Stimulated activated naive CD8-positive, alpha-beta T cell treated with anti-CD3 and anti-CD28 coated beads, Interleukin-15, Interleukin-2, amounts not matched to agents 100 U/mL and 50 U/mL, for 24 hours (primary cell): ENCODE measurements around the gene CACNA2D3.
"Not testable (repeated sequence)": the region's sequence is repeated elsewhere in the genome, so short reads cannot be mapped to it uniquely, and the experiment has no call there.

Experiments
- ATAC-seq: fragments of 150-1000 bp; cut with Tn5 transposase; one replicate; pipeline ENCODE4 v1.10.0; 2021
- DNase-seq: peaks from one replicate; pipeline ENCODE4 v3.0.0; 2021

The CACNA2D3 gene

DNA sequence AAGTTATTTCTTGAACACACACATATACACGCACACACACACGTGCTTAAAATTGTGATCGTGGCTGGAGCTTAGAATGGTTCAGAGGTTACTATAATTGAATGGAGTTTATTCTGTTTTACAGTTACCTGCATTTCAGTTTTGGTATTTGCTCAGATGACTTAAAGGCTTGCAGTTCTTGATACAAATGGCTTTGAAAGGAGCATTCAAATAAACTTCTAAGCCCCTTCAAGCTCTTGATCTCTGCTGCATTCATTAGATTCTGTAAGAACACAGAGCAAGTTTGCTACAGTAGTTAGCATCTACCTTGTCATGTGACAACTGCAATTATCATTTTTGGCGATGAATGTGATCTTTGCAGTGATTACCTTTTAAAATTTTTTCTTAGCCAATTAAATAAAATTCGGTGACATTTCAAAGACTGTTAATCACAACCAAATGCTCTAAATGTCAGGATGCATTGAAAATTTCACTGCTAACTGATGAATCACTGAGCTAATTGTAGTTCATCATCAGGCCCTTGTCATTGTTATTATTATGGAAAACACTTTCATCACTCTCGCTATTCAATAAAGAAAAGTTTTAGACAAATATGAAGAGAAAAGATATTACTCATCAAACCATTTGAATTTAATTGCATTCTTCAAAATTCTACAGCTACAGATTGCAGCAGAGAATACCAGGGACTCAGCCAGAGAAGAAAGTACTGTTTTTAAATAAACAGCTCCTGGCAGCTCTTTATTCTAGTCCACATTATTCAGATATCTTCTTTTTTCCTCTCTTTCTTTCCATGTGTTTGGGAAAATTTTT is 509.4 kb downstream of the CACNA2D3 start:
- DNase-seq, result no peak
- no peak for ATAC-seq

DNA sequence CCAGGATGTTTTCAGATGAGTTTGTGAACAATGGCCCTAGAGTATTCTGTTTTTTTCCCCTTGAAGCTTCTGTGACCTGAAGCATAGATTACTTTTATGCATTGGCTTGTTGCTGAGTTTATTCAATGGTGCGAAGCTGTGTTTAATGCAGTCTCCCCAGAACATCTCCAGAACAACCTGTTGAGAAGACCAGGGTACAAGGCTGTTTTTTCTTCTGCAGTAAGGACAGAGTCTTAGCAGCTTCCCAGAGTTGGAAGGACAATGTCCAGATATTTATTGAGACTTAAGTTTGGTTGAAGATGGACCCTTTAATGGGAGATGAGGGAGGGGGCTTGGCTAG is 509.9 kb downstream of the CACNA2D3 start:
- no peak for ATAC-seq

DNA sequence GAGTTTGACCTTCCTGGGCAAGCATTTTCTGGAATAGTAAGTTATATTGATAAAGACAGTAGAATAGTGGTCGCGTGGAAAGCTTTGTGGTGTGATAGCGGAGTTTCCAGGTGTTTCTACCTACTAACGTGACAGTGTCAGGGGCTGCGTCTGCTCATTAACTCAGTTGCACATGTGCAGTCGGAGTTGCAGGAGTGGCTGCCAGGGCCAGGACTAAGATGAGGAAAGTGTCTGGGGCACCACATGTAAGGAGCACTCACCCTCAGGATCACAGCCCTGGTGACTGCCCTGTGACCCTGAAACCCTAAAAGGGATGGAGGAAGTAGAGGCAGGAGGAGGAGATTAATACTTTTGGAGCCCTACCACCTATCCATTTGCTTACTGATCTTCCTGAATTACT is 510.5 kb downstream of the CACNA2D3 start:
- no peak for DNase-seq
- ATAC-seq, result no peak

More for the DNA sequence above, 509.9 kb downstream of the CACNA2D3 start:
- DNase-seq, result no peak

DNA sequence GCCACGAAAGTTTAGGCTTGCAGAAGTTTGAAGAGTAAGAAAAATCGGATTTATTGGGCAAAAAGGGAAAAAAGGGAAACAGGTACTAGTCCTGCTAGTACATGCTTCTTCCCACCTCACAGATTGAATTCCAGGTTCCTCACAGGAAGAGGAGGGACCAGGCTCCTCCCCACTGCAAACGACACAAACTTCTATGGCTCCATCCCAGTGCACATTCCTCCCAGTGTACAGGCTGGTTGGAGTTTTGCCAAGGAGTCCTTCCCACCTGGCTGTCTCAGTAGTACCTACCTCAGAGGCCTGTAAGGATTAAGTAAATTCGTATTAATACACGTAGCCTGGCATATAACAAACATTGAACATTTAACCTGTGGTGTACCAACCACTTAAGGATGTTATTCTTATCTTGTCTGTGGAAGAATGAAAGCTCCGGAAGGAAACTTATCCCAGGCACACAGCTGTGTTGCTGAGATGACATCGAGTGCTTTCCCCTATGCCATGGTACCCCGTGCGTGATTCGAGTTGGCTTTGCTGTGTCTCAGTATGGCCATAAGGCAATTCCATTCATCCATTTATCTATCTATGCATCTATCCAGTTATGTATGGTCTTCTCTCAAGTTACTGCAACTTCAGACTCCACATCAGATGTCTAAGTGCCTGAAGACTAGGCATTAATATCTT is 511.2 kb downstream of the CACNA2D3 start:
- DNase-seq (no peak), ATAC-seq (no peak)

DNA sequence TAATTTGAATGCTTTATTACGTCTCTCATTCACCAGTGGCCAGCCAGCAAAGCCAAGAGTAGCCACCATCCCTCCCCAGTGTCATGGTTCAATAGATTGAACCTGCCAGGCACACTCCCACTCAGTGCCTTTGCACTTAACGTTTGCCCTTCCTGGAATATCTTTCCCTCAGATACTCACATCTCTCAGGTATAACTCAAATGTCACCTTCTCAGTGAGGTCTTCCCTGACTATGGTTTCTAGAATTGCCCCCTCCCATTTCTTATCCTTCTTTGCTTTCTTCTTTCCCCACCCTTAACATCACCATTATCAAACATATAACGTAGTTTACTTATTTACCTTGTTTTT is 511.7 kb downstream of the CACNA2D3 start:
- DNase-seq, result no peak
- no peak for ATAC-seq

DNA sequence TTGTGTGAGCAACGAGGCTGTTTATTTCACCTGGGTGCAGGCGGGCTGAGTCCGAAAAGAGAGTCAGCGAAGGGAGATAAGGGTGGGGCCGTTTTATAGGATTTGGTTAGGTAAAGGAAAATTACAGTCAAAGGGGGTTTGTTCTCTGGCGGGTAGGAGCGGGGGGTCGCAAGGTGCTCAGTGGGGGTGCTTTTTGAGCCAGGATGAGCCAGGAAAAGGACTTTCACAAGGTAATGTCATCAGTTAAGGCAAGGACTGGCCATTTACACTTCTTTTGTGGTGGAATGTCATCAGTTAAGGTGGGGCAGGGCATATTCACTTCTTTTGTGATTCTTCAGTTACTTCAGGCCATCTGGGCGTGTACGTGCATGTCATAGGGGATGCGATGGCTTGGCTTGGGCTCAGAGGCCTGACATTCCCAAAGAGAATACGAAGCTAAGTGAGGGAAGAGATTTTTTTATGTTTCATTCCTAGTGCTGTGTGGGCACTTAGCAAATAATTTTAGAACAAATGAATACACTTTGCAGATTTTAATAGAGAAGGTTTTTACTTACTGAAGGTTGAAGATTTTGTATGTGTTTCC is 517.5 kb downstream of the CACNA2D3 start:
- not testable (repeated sequence) for DNase-seq, ATAC-seq

DNA sequence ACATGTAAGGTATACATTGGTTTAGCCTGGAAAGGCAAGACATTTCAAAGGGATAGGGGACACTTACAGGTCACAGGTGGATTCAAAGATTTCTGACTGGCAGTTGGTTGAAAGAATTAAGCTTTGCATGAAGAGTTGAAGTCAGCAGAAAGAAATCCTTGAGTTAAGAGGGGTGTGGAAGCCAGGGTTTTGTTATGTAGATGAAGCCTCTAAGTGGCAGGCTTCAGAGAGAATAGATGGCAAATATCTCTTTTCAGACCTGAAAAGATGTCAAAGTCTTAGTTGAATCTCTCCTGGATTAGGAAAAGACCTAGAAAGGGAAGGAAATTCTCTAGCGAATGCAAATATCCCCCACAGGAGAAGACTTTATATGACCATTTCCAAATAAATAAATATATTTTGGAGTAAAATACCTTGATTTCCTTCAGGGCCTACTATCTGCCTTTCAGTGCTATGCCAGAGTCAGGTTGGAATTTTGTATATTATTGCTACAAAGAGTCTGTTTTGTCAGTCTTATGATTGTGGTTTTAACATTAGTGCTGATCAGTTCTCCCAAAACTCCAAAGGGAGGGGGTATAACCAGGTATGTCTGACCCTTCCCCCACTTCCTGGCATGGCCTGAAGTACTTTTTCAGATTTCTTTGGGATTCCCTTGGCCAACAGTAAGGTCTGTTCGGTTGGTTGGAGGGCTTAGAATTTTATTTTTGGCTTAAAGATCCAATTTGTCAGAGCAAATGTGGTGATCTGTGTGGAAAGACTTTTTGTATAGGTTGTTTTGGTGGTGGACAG is 519.1 kb downstream of the CACNA2D3 start:
- DNase-seq (no peak), ATAC-seq (no peak)

DNA sequence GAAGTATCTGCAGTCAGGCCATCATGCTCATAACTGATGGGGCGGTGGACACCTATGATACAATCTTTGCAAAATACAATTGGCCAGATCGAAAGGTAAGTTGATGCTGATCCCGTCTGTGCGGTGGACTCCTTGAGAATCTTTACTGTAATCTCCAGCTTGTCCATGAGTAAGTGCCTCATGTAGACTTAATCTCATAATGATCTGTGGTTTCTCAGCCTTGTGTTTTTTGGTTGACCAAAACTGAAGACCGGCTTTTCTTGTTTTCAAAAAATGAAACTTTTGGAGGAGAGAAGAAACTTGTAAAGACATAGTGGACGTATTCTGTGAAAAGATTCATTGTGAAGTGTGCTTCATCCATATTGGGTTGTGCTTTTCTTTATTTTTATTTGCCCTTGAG is 519.8 kb downstream of the CACNA2D3 start:
- ATAC-seq (no peak), DNase-seq (no peak)

DNA sequence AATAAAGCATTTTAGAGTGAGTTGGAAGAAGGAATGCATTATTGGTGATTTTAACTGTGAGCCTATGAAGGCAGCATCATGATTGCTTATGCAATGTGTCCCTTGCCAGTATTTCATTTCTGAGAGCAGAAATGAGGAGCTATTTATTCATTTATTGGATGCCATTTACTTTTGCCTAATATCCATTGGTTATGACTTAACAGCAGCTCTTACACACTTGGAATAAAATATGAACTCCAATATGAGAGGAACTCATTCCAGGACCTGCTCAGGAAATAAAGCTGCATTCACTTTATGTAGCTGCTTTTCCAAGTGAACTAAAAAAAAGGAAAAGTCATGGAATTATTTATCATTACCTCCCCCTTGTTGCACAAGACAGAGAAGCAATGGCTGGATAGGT is 525.4 kb downstream of the CACNA2D3 start:
- DNase-seq (no peak), ATAC-seq (no peak)

DNA sequence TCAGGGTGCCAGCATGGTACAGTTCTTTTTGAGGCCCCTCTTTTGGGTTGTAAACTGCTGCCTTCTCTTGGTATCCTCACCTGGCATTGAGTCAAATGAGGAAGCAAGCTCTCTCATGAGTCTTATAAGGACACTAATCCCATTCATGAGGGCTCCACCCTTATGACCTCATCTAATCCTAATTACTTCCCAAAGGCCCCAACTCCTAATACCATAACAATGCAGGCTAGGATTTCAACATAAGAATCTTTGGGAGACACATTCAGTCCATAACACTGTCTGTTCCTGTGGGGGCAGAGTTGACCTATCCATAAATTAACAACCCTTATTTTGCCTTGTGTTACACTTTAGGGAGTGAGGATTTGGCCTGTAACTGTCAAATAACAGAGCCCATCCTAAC is 527.2 kb downstream of the CACNA2D3 start:
- no peak for ATAC-seq
- no peak for DNase-seq

DNA sequence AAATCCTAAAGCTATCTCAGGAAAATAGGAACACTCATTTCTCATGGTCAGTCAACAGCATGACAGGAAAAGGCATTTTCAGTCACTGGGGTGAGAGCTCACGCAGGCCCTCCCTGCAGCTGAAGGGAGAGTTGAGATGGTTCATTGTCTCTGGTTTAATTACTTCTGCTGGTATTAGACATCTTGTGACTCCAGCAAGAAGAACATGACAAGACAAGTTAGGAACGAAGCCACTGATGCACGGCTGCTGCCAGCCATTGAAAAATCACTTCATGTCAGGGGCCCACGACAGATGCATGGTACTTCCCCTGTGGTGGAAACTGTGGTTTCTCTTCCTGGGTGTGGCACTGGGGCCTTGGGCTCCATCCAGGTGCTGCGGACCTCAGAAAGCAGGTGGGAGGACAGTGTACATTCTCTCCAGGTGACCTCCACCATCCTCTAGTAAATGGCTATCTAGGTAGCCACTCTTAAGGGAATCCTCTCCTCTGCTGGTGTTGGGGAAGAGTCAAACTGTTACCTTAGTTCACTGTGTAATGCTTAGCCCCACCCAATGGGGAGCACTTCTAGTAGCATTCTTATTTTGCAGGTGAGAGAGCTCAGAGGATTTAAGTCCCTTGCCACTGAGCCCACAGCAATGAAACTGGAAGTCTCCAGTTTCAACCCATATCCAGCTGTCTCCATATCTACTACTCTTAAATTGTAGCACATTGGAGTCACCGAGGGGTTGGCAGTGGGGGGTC is 531.3 kb downstream of the CACNA2D3 start:
- DNase-seq, result no peak
- ATAC-seq, result no peak

DNA sequence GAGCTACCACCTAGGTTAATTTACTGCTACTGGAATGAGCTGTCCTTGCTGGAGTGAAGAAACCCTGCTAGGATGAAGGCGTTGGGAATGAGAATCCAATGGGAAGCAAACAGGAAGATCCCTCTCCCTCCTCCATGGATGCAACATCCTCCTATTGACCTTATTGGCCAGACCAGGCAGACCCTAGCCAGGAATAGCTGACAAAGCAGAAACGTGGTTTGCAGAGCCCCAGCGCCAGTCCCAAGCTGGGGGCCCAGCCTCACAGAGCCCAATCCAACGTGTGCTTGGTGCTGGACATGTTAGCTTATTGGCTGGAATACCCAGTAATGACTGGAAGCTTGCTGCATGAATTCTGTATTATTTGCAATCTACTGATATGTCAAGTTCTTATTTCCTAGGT is 532.4 kb downstream of the CACNA2D3 start:
- DNase-seq, result no peak
- no peak for ATAC-seq

DNA sequence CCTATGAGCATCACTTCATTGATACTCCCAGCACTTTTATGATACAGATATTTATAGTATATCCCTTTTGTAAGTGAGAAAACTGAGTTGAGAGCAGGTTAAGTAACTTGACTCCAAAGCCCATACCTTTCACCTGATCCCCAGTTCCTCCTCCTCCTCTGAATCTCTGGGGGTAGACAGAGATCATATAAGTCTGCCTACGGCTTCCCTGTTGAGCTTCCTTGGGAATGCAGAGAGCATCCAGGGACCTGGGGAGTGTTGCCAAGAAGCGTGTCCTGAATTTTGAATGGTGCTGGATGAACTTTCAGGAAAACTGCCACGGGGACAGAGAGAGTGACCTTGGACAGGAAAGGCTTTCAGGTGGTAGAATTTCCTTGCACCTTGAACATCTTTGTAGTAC is 537.0 kb downstream of the CACNA2D3 start:
- DNase-seq (no peak), ATAC-seq (no peak)

DNA sequence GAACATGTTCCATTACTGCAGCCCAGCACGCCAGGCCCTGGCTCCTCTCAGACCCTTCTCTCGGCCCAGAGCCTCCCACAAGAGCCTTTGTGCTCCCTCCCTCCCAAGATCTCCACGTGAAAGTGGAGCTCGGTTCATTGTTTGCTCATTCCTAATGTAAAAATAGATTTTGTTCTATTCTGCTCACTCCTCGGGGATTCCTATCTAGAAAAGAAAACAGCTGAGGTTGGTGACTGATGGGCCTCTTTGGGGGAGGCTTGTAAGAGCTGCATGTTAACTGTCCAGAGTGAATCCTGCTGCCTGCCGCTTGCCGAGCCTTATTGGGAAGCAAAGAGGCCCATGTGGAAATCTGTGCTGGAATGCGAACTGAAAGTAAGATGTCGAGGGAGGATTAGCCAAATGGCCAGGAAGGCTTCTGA is 538.4 kb downstream of the CACNA2D3 start:
- DNase-seq (no peak), ATAC-seq (no peak)

DNA sequence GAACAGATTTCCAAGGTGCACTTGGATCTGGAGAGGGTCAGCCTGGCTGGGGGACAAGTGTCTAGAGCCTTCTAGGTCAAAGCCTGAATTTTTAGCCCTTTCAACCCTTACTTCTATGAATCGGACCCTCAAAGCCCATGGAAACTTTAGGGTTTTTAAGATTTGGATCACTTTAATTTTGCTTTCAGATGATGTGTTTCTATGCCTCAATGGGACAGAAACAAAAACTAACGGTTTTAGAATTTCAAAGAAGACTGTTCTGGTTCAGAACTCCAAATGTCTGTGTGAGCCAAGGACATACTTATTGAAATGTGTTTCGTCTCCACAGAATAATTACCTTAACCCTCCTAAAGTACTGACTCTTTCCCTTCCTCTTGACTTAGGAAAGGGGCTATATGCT is 538.8 kb downstream of the CACNA2D3 start:
- no peak for DNase-seq
- no peak for ATAC-seq

DNA sequence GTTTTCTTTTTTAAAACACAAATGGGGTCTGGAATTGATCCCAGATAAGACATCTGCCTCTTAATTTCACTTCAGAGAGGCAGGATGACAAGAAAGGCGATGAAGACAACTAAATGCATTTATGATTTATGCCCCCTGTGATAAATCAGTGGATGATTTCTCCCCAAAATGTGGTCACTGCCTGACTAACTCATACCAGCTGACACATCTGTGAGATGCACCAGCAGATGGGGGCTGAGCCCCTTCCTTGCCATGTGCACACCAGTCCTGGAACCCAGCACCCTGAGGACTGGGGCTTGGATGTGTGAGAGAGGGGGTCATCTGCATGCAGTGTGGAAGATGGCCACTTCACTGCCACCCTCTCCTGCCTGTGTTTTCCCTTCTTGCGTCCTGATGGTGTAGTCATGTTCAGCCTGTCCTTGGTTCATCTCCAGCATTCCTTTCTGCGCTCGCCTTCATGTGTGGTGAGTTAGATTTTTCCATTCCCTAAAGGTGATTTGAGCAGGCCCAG is 541.2 kb downstream of the CACNA2D3 start:
- DNase-seq, result no peak
- no peak for ATAC-seq

DNA sequence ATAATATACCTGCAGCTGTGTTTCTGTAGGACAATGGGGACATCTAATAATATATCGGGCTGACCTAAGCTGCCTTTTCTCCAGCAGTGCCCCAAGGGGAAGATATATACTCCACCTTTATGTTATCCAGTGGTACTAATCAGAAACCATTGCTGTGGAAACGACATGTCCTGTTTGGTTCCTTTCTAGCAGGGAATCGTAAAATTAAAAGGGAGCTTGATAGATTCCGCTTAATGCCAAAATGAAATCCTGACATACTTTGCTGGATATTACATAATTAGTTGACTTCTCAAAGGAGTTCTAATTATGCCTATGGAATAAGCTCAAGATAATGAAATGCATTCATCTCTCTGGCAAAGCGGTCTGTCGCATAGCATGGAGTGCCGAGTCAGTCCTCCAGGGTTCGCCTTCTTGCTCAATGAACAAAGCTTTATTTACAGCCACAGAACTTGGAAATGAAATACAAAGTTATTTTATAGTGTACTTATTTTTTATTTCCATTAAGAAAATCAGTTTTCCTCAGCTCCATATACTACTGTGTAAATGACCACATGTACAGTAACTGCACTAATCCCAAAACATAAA is 542.8 kb downstream of the CACNA2D3 start:
- DNase-seq, result no peak
- ATAC-seq, result no peak

DNA sequence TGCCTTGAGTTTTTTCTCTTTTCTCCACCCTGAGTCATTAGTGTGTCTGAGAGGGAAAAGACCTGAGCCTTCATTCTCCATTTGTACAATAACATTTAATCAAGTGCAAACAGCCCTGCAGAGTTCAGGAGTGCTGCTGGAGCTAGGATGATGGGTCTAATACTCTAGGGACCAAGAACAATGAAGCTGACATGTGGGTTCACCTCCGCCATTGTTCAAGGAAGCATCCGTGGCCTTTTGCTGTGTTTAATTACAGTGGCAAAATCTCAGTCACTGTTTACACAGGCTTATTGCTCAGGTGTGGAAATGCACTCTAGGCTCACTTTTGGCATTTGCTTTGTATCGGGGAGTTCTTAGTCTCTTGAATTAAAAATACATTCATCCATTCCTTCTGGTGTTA is 545.9 kb downstream of the CACNA2D3 start:
- ATAC-seq, result no peak

DNA sequence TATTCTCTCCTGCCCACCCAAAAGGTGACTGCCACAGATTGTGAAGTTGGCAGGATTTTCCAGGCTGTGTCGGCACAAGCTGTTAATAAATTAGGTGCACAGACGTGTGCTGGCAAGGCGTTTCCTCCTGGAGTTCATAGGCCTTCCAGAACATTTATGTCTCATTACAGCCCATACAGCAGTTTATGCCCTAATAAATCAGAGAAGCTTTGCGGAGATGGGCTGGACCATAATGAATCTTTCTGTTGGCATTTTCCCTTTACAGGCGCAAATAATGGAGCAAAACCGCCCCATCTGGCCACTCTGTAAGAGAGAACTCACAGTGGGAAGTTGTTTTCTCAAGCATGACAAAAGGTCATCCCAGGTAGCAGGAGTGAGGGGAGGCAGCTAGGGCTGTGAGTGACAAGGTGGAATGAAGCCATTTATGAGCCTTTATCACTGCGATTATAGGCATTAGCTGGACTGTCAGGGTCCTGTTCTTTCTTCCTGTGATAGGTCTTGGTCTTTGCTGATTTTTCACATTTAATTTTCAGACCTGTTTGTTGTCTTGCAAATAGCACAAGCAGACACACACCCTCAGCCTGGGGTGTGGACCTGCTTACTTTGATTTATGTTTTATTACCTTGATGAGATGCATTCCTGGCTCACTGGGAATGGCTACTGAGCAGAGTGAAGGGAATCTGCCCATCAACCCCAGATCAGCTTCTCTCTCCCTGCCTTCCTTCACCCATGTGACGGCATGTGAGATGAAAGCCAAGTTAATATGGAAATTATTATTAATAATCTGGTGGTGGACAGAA is 548.0 kb downstream of the CACNA2D3 start:
- DNase-seq, result no peak
- no peak for ATAC-seq

More for the DNA sequence above, 545.9 kb downstream of the CACNA2D3 start:
- no peak for DNase-seq

DNA sequence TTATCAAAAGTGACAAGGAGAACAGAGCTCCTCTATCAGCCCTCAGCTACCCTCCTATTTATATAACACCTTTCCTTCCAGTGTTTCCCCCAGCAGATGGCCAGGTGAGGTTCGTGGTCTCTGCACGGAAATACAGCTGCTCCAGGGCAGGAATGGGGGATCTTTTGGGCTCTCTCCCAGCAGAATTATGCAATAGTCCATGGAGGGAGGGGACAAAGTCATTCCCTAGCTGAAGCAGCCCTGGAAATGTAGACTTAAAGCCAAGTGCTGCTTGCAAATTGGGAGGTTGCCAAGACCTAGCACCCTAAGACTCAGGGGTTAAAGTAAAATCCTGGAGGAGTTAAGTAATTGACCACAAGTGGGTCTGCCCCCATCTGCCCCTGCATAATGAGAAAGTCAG is 549.2 kb downstream of the CACNA2D3 start:
- DNase-seq, result no peak
- ATAC-seq, result no peak

DNA sequence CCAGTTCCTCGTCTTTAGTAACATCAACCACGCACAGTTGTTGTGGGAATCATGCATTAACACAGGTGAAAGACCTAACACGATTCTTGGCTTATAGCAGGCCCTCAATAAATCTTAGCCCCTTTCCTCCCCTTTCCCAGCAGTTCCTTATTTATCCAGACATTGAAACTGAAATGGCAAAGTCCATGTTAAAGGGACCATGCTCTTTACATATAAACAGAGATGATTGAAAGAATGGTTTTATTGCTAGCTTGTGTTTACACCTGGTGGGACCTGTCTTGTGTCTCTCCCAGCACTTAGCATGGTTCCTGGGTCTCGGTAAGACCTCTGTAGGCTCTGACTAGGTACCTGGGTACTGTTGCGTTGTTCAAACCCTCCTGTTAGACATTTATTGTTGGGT is 553.7 kb downstream of the CACNA2D3 start:
- DNase-seq, result no peak
- ATAC-seq, result no peak
